Subcutaneous adipose tissue (tissue), 4 donors: ENCODE data around the gene EYA4. TPM values are rescaled to one million over a fixed set of nuclear protein-coding genes. Genes with fewer than 3 reads are reported as not detected.

Experiments used
- total RNA-seq, 4 donors: library from RNA; depleted of rRNA; stranded (reverse); fragments of >200 nt; gene quantifications; one replicate each; pipeline ENCODE4 v1.1.0, GENCODE V29; 2016
- TF ChIP-seq, protein P1 (sequence below): fragments of 450-650 bp; IDR thresholded peaks from one replicate; pipeline ENCODE4 v1.5.1; 2016; ENCODE audit warnings: low read depth, mild to moderate bottlenecking, control low read depth, antibody characterized with exemption, moderate library complexity

The EYA4 gene
- total RNA-seq, 4 donors from 2014 or later: 1.5 to 7.7 (median 1.7) TPM

DNA sequence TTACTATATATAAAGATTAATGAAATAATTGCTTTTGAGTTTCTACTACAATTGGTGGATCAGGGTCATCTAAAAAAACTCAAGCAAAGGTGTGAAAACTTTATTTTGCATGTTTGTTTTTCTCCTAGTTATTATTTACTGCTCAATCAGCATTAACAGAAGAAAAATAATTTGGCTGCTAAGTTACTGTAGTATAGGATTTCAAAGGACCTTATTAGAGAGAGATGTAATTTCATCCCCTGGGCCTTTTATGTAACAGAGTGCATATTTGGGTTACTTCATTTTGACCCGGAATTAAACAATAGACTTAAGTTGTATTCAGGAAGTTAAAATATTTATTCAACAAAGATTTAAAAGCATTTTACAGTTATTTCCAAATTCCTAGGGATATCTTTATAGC lies 49.8 kb downstream of the EYA4 start:
- TF ChIP-seq, protein P1, sequence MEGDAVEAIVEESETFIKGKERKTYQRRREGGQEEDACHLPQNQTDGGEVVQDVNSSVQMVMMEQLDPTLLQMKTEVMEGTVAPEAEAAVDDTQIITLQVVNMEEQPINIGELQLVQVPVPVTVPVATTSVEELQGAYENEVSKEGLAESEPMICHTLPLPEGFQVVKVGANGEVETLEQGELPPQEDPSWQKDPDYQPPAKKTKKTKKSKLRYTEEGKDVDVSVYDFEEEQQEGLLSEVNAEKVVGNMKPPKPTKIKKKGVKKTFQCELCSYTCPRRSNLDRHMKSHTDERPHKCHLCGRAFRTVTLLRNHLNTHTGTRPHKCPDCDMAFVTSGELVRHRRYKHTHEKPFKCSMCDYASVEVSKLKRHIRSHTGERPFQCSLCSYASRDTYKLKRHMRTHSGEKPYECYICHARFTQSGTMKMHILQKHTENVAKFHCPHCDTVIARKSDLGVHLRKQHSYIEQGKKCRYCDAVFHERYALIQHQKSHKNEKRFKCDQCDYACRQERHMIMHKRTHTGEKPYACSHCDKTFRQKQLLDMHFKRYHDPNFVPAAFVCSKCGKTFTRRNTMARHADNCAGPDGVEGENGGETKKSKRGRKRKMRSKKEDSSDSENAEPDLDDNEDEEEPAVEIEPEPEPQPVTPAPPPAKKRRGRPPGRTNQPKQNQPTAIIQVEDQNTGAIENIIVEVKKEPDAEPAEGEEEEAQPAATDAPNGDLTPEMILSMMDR: no peak

DNA sequence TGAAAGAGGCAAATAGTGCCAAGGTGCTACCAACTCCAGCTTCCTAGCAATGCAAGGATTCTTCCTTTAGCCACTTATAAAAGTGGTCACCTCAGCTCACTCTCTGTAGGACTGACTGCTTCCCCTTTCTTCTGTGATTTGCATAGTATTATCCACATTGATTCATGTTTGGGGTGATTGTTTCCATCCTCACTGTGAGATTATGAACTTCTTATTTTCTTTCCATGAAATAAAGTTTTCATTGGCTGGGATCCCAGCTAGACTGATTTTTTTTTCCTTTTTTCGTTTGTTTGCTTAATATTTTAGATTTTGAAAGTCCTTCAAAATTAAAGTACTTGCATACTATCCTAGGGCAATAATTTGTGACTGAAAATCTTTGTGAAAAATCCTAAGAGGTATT lies 50.5 kb downstream of the EYA4 start:
- TF ChIP-seq, protein P1: no peak

DNA sequence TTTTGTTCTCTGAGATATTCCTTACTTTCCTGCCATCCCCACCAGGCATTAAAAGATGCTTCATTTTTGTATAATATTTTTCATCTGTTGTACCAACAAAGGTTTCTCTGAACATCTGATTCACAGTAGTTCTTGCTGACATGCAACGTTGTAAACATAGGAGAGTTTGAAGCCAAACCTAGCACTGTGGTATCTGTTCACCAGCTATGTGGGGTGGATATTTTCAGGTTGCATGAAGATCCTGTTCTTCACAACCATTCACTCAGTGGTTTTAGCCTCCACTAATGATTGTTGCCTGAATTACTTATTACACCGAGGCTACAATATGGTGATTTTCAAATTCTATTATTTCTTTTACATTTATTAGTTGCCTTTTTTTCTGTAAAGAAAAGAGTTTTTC lies 56.5 kb downstream of the EYA4 start:
- TF ChIP-seq, protein P1: no peak

DNA sequence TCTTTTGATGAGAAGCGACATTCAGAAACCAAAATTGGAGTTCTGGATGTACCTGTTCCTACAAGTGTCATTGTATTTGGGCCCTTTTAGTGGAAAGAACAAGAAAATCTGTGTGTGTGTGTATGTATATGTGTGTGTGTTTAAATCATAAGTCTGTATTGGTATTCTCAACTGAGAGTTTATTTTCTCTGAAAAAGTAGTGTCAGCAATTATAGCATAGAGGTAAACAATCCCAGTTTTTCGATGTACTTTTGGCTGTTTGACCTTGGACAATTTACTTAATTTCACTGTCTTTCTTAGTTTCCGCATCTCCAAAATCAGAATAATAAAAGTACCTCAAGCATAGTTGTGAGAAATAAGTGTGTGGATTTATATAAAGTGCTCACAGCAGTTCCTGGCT lies 57.2 kb downstream of the EYA4 start:
- TF ChIP-seq, protein P1: no peak

DNA sequence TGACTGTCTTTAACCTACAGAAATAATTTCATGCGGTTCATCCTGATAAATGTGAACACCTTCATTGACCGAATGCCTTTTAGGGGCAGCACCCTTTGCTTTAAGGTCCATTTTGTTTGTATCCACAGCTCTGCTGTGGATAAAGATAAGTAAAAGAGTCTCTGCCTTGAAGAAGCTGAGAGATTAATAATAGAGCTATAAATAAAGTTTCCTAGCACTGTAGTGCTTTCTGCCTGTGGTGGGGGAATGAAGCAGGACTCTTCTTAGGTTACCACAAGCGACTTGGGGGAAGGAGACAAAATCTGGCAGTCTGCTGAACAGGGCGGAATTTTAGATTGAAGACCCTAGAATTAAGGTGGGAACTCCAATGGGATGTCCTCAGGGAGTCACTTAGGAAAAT lies 57.6 kb downstream of the EYA4 start:
- TF ChIP-seq, protein P1: no peak

DNA sequence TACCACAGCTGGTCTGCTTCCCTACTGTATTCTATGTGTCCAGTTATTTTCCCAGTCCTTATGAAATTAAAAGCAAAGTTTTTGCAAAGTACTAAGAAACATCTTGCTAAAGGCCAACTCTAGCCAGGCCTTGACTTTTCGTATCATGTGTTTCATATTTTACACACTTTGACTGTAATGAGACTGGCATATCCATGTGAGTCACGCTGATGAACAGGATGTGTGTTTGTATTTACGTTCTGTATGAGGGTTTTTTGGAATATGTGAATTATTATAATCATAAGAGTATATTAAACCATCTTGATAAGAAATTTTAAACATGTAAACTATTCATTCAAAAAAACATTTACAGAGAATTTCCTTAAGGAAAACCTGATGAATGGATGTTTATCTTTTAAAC lies 59.7 kb downstream of the EYA4 start:
- TF ChIP-seq, protein P1: no peak

DNA sequence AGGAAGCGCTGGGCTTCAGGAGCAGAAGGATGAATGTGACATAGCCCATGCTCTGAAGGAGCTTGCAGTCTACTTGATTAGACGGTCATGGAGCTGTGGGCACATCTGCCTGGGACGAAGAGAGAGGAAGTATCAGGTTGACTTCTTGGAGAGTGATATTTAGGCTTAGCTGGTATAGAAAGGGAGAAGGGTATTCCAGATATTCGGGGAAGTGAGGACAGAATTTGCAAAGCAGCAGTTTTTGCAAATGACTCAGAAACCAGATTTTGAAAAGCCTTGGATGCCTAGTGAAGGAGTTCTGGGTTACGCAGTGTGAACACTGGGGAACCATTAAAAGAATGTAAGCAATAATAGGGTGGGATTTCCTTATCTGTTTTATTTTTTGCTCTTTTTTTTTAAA lies 60.7 kb downstream of the EYA4 start:
- TF ChIP-seq, protein P1: no peak
